OCI-LY3 (cell line): ENCODE measurements around the gene LDAF1.

Experiments used
- H2AFZ ChIP-seq: fragments of 200-600, 300-600 bp; shearing (Covaris generic); 2 replicates; pipeline ENCODE4 v1.6.0; 2014; ENCODE audit warnings: antibody characterized with exemption, low read depth, low read length
- H3K27ac ChIP-seq: fragments of 200-600, 300-600 bp; sonication (generic); 2 replicates; pipeline ENCODE4 v1.5.1; 2014; ENCODE audit warnings: mild to moderate bottlenecking, low read length, moderate library complexity, mixed read lengths
- H3K27me3 ChIP-seq: fragments of 200-600, 300-600 bp; sonication (generic); 2 replicates; pipeline ENCODE4 v1.6.1; 2014; ENCODE audit warnings: low read depth, low read length, mixed read lengths
- H3K36me3 ChIP-seq: fragments of 200-600, 300-600 bp; sonication (generic); replicated peaks from 2 replicates; pipeline ENCODE3; 2014; ENCODE audit warnings: low read depth, low read length, mixed read lengths
- H3K4me1 ChIP-seq: fragments of 300-600, 200-600 bp; sonication (generic); 2 replicates; pipeline ENCODE4 v1.6.1; 2014; ENCODE audit warnings: low read length, mixed read lengths
- H3K4me2 ChIP-seq: fragments of 200-600, 300-600 bp; sonication (generic); 2 replicates; pipeline ENCODE4 v1.6.1; 2014; ENCODE audit warnings: low read length, mixed read lengths
- H3K4me3 ChIP-seq: fragments of 300-600, 200-600 bp; sonication (generic); 2 replicates; pipeline ENCODE4 v1.5.1; 2014; ENCODE audit warnings: antibody characterized with exemption, mild to moderate bottlenecking, low read length, moderate library complexity
- H3K79me2 ChIP-seq: fragments of 300-600, 200-600 bp; shearing (Covaris generic); 2 replicates; pipeline ENCODE4 v1.6.1; 2014; ENCODE audit warnings: mild to moderate bottlenecking, low read length, mixed read lengths
- H3K9ac ChIP-seq: fragments of 300-600, 200-600 bp; shearing (Covaris generic); 2 replicates; pipeline ENCODE4 v1.6.0; 2014; ENCODE audit warnings: mild to moderate bottlenecking, low read length, moderate library complexity
- H3K9me3 ChIP-seq: fragments of 200-600, 300-600 bp; shearing (Covaris generic); 2 replicates; pipeline ENCODE4 v1.6.1; 2014; ENCODE audit warnings: low read length, mixed read lengths; ENCODE audit not compliant: insufficient read depth
- H4K20me1 ChIP-seq: fragments of 200-600, 300-600 bp; sonication (generic); 2 replicates; pipeline ENCODE4 v1.6.1; 2016; ENCODE audit warnings: low read length, mixed read lengths; ENCODE audit not compliant: insufficient read depth
- CTCF ChIP-seq: fragments of 200-600, 300-600 bp; sonication (generic); IDR thresholded peaks from 2 replicates; pipeline ENCODE4 v1.5.1; 2014; ENCODE audit warnings: antibody characterized with exemption, low read length, low read depth
- EZH2phosphoT487 ChIP-seq: fragments of 200-600 bp; shearing (Covaris generic); IDR thresholded peaks from 2 replicates; pipeline ENCODE4 v1.6.1; 2018; ENCODE audit warnings: antibody characterized with exemption, mixed run types, low read depth

Gene LDAF1

GRCh38 chr16:21222495-21223337 lies 64.2 kb downstream of the LDAF1 start:
- Histone ChIP-seq H4K20me1 (no peaks in the 10 kb centered on the region), H3K4me2 (no peak overlapping the region), H3K27ac (no peak overlapping the region), H3K9ac (no peak overlapping the region), H3K36me3 (no peaks in the 10 kb centered on the region), H3K9me3 (no peaks in the 10 kb centered on the region), H2AFZ (no peak overlapping the region), H3K27me3 (peaks cover 26% of the 10 kb centered on the region), H3K4me3 (no peak overlapping the region), H3K4me1 (no peaks in the 10 kb centered on the region), H3K79me2 (no peaks in the 10 kb centered on the region)
- no peak for TF ChIP-seq EZH2phosphoT487
- no peak for TF ChIP-seq CTCF

- H3K27me3 ChIP-seq, result peaks cover 37% of the 10 kb centered on the region
- TF ChIP-seq CTCF (no peak), EZH2phosphoT487 (no peak)
- no peaks in the 10 kb centered on the region for H3K9me3 ChIP-seq
- H3K9ac ChIP-seq, result no peak overlapping the region
- 0 out of 2 replicates have a peak overlapping the region, but pooled peaks have one; percentile 45 for H2AFZ ChIP-seq
- no peak overlapping the region for H3K27ac ChIP-seq
- no peaks in the 10 kb centered on the region for H3K36me3 ChIP-seq
- H3K4me1 ChIP-seq, result no peaks in the 10 kb centered on the region
- H4K20me1 ChIP-seq, result no peaks in the 10 kb centered on the region
- peak overlapping the region; percentile 24; the same call in 1 of the 2 replicates for H3K4me2 ChIP-seq
- no peaks in the 10 kb centered on the region for H3K79me2 ChIP-seq
- H3K4me3 ChIP-seq, result no peak overlapping the region
These were observed 65.3 kb downstream of the LDAF1 start for GRCh38 chr16:21223787-21224186.

GRCh38 chr16:21224800-21225199 lies 66.3 kb downstream of the LDAF1 start:
- Histone ChIP-seq H3K4me1 (no peaks in the 10 kb centered on the region), H3K27me3 (peaks cover 47% of the 10 kb centered on the region), H3K36me3 (no peaks in the 10 kb centered on the region), H3K27ac (no peak overlapping the region), H3K4me2 (no peak overlapping the region), H3K79me2 (no peaks in the 10 kb centered on the region), H3K4me3 (no peak overlapping the region), H2AFZ (no peak overlapping the region), H3K9me3 (no peaks in the 10 kb centered on the region), H3K9ac (no peak overlapping the region), H4K20me1 (no peaks in the 10 kb centered on the region)
- no peak for TF ChIP-seq CTCF
- TF ChIP-seq EZH2phosphoT487, result no peak

- H3K9me3 ChIP-seq, result no peaks in the 10 kb centered on the region
- no peaks in the 10 kb centered on the region for H3K79me2 ChIP-seq
- H2AFZ ChIP-seq, result no peak overlapping the region
- no peak overlapping the region for H3K27ac ChIP-seq
- no peak for TF ChIP-seq CTCF
- no peak for TF ChIP-seq EZH2phosphoT487
- H3K36me3 ChIP-seq, result no peaks in the 10 kb centered on the region
- H3K4me2 ChIP-seq, result no peak overlapping the region
- H3K4me3 ChIP-seq, result no peak overlapping the region
- no peak overlapping the region for H3K9ac ChIP-seq
- no peaks in the 10 kb centered on the region for H4K20me1 ChIP-seq
- no peaks in the 10 kb centered on the region for H3K4me1 ChIP-seq
- H3K27me3 ChIP-seq, result peaks cover 62% of the 10 kb centered on the region
These were observed 68.3 kb downstream of the LDAF1 start for GRCh38 chr16:21226749-21227148.
